ENCODE data around the gene SPDYE8.
"Not testable (repeated sequence)": the region's sequence is repeated elsewhere in the genome, so short reads cannot be mapped to it uniquely, and the experiment has no call there.

The SPDYE8 gene, protein sequence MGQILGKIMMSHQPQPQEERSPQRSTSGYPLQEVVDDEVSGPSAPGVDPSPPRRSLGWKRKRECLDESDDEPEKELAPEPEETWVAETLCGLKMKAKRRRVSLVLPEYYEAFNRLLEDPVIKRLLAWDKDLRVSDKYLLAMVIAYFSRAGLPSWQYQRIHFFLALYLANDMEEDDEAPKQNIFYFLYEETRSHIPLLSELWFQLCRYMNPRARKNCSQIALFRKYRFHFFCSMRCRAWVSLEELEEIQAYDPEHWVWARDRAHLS

DNA sequence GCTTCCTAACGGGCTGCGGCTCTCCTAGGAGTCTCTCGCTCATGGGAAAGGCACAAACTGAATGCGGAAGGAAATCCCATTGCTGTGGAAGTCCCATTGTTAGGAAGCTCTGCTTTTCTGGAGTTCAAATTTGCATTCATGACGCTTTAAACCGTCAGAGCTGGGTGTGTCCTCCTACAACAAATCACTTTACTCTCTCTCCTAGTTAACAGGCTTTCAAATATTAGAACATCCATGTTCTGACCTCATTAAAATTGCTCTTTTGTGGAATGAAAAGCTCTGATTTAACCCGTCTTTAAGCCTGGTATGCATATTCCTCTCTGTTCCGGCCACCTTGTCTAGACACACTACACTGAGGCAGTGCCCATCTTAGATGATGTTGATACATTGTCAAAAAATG lies at the start of gene SPDYE8:
Gene SPDYE8 (minus strand): TSS at position 101 of the 400 bp plus-strand sequence. CDS start 1,800 bp downstream, outside the sequence.
- DNase-seq = not testable (repeated sequence)

DNA sequence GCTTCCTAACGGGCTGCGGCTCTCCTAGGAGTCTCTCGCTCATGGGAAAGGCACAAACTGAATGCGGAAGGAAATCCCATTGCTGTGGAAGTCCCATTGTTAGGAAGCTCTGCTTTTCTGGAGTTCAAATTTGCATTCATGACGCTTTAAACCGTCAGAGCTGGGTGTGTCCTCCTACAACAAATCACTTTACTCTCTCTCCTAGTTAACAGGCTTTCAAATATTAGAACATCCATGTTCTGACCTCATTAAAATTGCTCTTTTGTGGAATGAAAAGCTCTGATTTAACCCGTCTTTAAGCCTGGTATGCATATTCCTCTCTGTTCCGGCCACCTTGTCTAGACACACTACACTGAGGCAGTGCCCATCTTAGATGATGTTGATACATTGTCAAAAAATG lies 28.2 kb upstream of the SPDYE8 start, which contains the start of gene SPDYE11:
Gene SPDYE11 (minus strand): TSS at position 101 of the 400 bp plus-strand sequence. CDS start 1,800 bp downstream, outside the sequence.
- DNase-seq = not testable (repeated sequence)

DNA sequence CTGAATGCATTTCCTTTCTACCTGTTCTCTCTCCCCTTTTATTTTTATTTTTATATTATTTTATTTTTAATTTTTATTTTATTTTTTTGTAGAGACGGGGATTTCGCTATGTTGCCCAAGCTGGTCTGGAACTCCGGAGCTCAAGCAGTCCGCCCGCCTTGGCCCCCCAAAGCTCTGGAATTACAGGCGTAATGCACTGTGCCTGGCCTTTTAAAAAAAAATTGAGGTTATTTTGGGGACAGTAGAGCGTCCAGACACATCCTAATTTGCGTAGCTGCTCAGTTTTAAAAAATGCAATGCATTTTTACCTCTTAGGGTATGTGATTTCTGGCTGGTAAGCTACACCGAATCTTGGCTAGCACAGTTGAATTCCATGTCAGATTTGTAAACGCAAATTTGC lies 23.1 kb downstream of the SPDYE8 start:
- not testable (repeated sequence) for DNase-seq

DNA sequence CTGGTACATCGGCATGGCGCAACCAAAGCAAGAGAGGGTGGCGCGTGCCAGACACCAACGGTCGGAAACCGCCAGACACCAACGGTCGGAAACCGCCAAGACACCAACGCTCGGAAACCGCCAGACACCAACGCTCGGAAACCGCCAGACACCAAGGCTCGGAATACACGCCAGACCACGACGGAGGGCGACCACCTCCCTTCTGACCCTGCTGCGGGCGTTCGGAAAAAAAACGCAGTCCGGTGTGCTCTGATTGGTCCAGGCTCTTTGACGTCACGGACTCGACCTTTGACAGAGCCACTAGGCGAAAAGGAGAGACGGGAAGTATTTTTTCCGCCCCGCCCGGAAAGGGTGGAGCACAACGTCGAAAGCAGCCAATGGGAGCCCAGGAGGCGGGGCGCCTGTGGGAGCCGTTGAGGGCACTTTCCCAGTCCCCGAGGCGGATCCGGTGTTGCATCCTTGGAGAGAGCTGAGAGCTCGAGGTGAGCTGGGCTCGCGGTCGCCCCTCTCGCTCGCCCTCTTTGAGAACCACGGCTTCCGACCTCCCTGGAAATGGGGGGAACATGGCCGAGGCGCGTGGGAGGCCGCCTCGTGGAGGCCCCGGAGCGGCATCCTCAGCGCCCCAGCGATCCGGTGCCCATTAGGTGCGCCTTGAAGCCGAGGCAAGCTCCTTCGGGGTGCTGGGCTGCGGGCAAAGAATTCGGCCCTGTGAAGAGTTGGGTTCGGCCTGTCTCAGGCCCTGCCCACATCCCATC lies 23.7 kb downstream of the SPDYE8 start:
- peak; percentile 68 for TF ChIP-seq POLR2A (IDR thresholded peaks at IDR 0.05; ENCODE audit: low read length)
- DNase-seq = not testable (repeated sequence)

DNA sequence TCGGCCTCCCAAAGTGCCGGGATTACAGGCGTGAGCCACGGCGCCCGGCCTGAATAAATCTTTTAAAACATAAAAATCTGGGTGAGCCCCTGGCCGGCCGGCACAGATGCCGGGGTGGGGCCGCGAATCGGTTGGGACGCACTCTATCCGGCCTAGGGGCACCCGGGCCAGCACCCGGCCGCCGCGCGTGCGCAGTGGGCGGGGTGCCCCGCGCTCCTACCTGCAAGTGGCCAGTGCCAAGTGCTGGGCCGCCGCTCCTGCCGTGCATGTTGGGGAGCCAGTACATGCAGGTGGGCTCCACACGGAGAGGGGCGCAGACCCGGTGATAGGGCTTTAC lies 24.2 kb downstream of the SPDYE8 start:
- not testable (repeated sequence) for DNase-seq

DNA sequence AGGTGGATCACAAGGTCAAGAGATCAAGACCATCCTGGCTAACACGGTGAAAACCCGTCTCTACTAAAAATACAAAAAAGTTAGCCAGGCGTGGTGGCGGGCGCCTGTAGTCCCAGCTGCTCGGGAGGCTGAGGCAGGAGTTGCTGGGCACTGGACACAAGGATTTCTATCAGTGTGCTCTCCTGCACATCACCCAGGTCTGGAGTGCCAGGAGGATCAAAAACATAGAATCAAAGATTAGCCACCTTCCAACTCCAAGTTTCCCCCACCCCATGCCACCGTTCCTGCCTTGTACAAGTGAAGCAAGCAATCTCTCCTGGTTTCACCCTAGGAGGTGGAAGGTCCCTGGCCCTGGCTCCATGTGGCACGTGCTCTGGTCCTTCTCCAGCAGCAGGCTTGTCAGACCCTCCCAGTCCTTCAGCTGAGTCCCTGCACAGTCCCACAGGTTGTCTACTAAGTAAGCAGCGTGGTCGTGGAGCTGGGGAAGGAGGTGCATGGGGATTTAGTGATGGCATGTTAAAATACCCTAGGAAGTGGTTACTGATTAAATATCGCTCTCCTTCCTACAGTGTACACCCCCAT lies 31.6 kb downstream of the SPDYE8 start:
- not testable (repeated sequence) for DNase-seq

DNA sequence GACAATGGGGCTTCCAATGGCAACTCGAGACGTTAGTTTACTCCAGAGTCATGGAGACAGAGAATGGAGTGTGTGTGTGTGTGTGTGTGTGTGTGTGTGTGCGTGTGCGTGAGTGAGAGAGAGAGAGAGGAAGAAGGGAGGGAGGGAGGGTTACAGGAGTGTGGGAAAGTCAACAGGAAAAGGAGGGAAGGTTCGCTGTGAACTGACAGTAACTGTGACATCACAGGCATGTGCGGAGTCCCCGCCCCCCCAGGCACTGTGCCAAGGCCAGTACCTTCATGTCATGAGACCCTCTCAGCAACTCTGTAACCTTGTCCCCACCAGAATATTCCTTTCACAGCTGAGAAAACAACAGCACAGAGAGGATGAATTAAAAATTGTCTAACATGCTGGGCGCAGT lies 32.1 kb downstream of the SPDYE8 start:
- DNase-seq = not testable (repeated sequence)

DNA sequence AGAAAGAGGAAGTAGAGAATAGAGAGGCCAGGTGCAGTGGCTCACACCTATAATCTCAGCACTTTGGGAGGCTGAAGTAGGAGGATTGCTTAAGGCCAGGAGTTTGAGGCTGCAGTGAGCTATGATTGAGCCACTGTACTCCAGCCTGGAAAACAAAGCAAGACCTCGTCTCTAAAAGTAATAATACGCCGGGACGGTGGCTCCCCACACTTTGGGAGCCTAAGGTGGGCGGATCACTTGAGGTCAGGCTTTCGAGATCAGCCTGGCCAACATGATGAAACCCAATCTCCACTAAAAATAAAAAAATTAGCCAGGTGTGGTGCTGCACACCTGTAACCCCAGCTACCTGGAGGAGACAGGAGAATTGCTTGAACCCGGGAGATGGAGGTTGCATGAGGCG lies 34.1 kb downstream of the SPDYE8 start:
- DNase-seq = not testable (repeated sequence)

DNA sequence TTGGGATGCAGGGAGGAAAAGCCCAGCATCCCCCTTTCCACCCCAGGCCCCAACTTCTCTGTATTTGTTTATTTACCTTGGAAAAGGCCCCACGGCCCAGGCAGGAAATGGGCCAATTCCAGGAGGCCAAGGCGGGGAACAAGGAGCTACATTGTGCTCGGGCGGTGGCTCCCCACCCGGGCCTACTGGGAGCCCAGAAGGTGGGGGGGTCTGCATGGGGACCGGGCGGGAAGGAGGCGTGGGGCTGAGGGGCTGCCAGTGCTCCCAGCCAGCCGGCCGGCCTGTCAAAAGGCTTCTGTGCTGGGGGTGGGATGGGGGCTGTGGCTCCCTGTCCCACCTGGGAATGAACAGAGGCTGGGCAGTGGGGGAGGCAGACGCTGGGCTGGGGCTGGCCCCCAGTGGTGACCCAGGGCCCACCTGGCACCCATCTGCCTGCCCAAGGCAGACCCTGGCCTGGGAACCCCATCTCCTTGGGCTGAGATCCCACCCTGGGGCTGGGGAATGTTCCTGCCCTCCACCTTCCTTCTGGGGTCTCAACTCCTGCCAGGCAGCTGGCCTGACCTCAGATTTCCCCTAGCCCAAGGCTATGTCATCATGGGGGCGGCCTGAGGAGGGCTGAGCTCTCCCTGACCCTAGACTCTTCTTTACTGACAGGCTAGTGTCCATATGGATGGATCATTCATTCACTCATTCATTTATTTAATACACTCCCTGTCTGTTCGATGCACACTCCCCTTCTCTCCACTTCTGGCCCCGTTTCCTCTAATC lies 39.2 kb downstream of the SPDYE8 start:
- not testable (repeated sequence) for DNase-seq

DNA sequence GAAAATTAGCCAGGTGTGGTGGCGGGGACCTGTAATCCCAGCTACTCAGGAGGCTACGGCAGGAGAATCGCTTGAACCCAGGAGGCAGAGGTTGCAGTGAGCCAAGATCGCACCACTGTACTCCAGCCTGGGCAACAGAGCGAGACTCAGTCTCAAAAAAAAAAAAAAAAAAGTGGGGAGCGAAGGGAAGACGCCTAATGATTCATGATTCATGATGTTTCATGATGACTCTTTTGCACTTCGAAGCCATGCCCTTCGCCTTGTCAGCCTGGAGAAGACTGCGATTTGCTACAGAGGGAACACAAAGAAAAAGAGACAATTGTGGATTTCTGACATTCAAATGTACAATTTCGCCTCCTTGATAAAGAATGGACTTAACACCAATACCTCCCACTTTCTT lies 47.5 kb downstream of the SPDYE8 start:
- DNase-seq = not testable (repeated sequence)

DNA sequence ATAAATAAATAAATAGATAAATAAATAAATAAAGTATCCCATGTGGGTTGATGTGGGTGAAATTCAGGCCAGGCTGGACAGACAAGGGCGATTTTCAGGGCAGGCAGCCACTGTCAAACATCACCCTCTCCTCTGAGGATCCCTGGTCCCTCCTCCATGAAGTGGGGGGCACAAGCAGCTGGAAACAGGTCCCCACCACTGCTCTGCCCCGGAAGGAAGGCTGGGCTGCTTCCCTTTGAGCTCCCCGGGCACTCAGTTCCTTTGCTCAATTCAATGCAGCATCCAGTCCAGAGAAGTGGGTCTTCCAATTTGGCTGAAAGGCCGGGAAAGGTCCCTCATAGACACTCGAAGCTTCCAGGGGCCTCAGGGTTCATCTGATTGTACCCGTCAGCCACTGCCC lies 49.2 kb downstream of the SPDYE8 start:
- not testable (repeated sequence) for DNase-seq

DNA sequence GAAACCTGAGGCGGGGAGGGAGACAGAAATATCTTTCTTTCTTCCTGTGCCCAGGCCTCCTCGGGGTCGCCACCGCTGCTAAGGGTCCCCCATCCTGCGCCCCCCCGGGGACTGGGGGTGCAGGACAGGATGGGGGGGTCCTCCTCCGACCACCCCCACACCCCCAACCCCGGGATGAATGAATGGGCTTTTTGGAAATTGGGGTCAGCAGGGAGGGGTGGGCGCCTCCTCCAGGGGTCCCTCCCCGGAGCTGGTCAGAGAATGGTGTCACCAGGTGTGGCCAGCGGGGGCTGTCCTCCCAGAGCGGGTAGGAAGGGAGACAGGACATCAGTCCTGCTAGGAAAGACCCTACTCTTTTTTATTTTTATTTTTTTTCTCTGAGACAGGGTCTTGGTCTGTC lies 53.1 kb downstream of the SPDYE8 start:
- not testable (repeated sequence) for DNase-seq

DNA sequence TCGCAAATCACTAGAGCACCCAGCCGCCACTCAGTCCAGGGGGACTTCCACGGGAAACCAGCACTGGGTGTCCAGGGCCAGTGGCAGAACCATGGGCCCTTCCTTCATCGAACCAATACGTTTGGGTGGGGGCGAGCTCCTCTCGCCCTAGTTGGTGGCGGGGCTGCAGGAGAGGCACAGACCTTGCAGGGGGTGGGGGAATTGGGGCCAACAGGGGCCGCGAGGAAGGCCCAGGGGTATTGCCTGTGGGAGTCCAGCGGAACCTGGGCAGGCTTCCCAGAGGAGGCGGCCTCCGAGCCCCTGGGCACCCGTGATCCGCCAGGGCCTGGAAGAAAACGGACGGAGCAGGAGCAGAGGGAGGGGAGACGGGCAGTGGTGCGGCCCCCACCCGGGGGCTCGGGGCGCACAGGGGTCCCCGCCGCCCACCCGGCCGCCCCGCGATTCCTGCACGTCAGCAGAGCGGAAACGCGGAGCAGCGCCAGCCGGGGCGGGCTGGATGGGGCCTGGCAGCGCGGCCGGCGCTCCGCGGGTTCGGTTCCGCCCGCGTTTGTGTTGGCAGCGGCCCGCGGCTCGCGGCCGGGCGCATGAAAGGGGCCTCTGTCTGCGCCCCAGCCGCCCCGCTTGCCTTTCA lies 53.8 kb downstream of the SPDYE8 start:
- not testable (repeated sequence) for DNase-seq

DNA sequence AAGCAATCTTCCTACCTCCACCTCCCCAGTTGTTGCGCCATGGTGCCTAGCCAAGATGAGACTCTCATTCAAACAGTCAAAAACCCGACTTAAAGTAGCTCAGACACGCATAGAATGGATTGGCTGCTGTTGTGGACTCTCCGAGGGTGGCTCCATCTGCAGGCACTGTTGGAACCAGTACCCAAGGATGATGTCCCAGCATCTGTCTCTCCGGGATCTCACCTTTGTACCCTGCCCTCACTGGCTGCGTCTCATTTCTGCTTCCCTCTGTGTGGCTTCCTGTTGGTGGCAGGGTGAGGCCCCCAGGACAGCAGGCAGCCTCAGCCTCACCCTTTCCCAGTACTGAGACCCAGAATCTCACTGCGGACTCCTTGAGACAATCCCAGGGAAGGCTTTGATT lies 54.8 kb downstream of the SPDYE8 start:
- DNase-seq = not testable (repeated sequence)

DNA sequence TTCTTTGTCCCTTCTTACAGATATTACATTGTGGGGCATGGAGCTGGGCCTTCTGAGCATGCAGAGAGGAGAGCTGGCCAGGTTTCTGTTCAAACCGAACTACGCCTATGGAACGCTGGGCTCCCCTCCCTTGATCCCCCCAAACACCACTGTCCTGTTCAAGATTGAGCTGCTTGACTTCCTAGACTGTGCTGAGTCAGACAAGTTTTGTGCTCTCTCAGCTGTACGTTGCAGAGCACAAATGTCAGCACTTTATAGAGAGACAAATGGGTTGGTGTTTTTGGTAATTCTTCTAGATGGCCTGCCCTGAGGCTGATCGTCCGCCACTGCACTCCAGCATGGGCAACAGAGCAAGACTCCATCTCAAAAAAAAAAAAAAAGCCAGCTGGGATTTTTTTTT lies 58.1 kb downstream of the SPDYE8 start:
- not testable (repeated sequence) for DNase-seq
